Measurements from ENCODE around the gene CHST13.
"Not testable (repeated sequence)": the region's sequence is repeated elsewhere in the genome, so short reads cannot be mapped to it uniquely, and the experiment has no call there.

Gene CHST13

GRCh38 chr3:126582311-126582710 lies 58.4 kb downstream of the CHST13 start:
- TF ChIP-seq, protein P1, sequence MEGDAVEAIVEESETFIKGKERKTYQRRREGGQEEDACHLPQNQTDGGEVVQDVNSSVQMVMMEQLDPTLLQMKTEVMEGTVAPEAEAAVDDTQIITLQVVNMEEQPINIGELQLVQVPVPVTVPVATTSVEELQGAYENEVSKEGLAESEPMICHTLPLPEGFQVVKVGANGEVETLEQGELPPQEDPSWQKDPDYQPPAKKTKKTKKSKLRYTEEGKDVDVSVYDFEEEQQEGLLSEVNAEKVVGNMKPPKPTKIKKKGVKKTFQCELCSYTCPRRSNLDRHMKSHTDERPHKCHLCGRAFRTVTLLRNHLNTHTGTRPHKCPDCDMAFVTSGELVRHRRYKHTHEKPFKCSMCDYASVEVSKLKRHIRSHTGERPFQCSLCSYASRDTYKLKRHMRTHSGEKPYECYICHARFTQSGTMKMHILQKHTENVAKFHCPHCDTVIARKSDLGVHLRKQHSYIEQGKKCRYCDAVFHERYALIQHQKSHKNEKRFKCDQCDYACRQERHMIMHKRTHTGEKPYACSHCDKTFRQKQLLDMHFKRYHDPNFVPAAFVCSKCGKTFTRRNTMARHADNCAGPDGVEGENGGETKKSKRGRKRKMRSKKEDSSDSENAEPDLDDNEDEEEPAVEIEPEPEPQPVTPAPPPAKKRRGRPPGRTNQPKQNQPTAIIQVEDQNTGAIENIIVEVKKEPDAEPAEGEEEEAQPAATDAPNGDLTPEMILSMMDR (IDR thresholded peaks at IDR 0.05; ENCODE audit: low read depth, low read length, missing control alignments): no peak
- no peak for DNase-seq (ENCODE audit: extremely low read depth, low read depth)
- no peak overlapping the region for H3K4me3 ChIP-seq (replicated peaks; ENCODE audit: low read depth, low read length)

DNA sequence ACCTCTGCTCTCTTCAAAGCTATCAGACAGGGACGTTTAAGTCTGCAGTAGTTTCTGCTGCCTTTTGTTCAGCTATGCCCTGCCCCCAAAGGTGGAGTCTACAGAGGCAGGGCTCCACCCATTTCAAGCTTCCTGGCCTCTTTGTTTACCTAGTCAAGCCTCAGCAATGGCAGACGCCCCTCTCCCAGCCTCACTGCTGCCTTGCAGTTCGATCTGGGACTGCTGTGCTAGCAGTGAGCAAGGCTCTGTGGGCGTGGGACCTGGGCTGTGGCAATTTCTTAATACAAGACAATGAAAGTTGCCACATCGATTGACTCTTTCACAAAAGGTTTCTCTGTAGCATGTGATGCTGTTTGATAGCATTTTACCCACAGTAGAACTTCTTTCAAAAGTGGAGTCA lies 67.6 kb downstream of the CHST13 start:
- DNase-seq (ENCODE audit: extremely low read depth, low read depth); H3K4me3 ChIP-seq (replicated peaks; ENCODE audit: low read depth, low read length): not testable (repeated sequence)

All from HFF-Myc (cell line).